HG03354 (cell line): Measurements from ENCODE around the gene CKMT2.
A peak's percentile ranks its signal among the peaks of the same experiment; 100 is the strongest.

Experiments
- ATAC-seq: cut with Tn5 transposase; IDR thresholded peaks from one replicate; pipeline ENCODE4 v1.9.1; 2021; ENCODE audit warnings: mild to moderate bottlenecking; ENCODE audit not compliant: unreplicated experiment, poor library complexity, severe bottlenecking

The CKMT2 gene

DNA sequence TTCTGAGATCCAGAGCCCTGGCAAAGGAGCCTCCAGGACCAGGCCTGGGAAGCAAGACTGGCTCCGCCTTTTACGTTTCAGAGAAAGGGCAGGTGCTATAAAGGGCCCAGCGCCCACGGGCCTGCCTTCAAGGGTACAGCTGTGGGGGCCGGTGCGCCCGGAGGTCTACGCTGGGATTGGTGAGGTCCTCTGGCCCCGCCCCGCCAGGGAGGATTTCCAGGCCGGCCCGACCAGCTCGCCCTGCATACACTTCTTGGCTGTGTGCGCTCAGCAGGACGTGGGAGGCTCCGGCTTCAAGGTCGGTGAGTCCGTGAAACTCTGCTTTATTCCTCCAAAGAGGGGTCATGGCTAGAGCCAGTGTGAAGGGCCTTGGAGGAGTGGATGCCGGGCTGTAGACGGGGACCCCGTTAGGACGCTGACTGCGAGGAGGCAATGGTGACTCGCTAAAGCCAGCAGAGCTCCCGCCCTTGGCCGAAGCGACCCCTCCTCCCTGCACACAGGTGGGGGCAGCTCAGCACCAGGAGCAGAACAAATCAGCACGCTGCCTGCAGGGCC lies at the start of gene CKMT2:
TSS of gene CKMT2 (plus strand) at position 243 of the 555 bp plus-strand sequence. CDS start 17,811 bp downstream, outside the sequence.
- peak; percentile 49 for ATAC-seq

DNA sequence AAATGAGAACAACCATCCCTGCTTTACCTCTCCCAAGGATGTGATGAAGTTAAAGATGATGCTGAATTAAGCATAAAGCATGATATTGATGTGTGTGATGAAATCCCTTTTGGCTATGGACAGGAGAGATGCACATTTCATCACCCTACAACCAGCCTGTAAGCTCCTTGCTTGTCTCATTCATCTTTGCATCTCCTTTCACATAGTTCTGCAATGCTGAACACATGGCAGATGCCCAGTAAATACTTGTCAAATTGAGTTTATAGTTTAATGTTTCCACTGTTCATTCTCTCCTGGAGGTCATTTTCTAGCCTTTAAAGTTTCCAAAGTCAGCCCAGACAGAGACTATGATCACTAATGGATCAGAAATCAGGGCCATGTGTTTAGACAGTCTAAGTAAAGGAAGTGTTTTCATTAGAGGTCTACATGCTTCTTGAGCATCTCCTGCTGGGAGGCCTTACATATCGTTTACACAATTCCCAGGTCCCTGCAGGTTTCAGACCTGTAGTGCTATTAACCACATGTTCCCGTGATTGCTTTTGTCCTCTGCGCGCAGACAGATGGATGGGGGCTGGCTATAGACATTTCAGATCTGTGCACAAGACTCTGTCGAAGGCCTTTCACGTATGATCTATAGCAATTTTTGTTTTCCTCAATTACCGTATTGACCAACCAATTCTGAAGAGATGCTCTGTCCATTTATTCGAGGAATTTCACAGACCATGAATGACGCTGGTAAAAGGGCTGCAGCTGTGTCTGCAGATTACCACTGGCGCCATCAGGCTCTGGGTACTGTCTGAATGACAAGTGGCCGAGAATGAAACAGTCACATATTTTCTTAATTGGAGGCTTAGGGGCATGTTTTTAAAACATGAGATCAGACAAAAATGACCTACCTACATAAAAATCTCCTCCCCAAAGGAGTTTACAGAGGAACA lies 49.0 kb upstream of the CKMT2 start:
- ATAC-seq, result no peak

DNA sequence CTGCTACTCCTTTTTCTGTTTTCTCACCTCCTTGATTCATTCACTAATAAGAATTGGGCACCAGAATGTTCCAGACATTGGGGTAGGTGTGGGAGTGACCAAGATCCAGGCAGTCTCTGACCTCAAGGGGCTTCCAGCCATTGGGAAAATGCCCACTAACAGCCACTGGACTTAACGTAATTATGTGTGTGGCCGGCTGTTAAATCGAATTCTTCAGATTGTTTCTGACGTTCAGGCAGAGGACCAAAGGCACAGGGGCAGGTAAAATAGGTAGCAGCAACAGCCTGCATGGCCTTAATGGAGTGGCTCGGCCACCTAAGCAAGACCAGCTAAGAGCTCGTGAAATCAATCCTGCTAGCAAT lies 48.4 kb upstream of the CKMT2 start:
- no peak for ATAC-seq

DNA sequence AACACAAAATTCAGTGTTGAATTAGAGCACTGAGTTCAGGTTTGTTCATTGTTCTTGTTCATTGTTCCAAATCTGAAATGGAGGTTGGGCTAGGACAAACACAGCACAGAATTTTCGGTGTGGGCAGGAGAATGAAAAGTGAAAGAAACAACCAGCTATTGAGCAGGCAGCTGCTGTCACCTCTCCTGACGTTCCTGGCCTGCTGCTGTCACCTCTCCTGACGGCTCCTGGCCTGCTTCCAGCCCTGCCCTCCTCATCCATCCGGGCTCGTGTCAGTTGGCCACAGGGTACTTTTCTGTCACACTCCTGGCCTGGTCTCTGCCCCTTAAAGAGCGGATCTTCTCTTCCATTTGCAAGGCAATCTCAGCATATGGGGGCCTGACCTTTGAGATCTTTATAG lies 45.2 kb upstream of the CKMT2 start:
- peak; percentile 57 for ATAC-seq

DNA sequence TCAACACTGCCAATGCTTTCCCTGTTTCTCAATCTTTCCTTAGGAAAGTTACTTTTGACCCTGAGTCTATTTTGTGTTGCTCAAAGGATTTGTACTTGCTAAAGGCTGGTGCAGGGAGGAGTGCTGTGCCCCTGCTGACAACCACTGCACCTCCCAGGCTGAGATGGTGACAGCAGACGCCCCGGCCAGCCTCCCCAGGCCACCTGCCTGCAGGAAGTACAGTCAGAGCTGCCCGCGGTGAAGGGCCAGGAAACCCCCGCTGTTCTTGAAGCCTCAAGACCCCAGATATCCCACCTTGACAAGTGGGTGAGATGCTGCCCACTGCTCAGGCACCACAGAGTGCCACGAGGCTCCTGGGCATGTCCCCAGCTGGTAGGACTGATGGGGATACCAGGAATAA lies 44.2 kb upstream of the CKMT2 start:
- no peak for ATAC-seq

DNA sequence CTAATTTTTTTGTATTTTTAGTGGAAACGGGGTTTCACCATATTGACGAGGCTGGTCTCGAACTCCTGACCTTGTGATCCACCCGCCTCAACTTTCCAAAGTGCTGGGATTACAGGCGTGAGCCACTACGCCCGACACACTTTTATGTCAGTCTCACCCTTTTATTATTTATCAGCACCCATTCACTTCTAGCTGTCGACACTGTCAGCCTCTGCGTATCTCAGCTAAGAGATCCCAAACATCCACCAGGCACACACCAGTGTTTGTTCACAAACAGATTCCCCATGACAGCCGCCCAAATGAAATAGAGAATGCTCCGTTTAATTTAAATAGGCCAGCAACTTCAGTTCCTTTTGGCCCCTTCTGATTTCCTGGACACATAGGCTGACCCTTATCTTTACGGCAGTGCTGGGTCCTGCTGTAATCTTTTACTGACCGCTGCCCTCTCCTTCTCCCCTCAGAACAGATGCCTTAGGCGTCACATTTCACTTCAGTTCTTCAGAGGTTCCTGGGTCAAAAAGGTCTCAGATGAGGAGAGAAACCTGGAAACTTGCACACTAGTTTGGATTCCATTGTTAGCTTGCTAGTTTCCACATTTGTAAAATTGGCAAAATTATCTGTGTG lies 43.1 kb upstream of the CKMT2 start:
- ATAC-seq, result no peak

DNA sequence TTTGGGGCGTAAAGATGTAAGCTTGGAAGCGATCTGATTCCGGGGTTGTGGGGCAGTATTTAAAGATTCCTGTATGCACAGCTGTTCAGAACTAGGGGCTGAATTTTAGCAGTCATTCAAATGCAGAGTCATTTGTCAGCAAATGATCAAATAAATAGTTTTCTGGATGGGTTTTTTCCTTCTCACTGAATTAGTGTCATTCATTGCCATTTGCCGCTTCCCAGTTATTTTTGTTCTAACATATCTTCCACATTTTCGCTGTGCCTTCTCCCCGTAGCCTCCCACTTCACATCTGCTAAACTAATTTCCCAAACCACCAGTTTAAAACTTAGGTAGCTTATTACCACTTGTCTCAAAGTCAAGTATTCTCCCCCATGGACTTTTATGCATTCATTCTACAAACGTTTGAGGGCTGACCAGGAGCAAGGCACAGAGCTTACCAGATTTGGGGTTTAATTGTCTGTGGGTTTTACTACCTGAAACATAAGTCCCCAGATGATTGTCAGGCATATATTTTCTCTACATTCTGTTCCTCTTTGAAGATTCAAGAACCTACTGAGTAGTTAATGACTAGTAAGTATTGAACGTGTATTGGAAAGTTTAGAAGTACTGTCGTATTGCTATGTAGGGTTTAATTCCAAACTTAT lies 41.3 kb upstream of the CKMT2 start:
- no peak for ATAC-seq

DNA sequence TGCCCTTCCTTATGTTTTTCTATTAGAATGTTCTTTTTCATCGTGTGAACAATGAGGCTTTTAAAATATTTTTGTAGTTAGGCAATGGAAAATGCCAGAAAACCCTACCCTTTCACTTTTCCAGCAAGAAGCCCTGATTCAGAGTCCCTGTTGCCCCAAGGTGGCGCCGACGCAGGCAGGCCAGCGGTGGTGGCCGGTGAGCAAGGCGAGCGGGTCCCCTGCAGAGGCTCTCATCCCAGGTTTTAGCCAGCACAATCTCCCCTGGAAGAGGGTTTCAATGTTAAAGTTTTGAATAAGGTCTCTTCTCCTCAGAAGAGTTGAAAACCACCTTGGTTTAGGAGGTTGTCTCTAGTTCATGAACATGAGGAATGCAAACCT lies 40.8 kb upstream of the CKMT2 start:
- ATAC-seq, result no peak

DNA sequence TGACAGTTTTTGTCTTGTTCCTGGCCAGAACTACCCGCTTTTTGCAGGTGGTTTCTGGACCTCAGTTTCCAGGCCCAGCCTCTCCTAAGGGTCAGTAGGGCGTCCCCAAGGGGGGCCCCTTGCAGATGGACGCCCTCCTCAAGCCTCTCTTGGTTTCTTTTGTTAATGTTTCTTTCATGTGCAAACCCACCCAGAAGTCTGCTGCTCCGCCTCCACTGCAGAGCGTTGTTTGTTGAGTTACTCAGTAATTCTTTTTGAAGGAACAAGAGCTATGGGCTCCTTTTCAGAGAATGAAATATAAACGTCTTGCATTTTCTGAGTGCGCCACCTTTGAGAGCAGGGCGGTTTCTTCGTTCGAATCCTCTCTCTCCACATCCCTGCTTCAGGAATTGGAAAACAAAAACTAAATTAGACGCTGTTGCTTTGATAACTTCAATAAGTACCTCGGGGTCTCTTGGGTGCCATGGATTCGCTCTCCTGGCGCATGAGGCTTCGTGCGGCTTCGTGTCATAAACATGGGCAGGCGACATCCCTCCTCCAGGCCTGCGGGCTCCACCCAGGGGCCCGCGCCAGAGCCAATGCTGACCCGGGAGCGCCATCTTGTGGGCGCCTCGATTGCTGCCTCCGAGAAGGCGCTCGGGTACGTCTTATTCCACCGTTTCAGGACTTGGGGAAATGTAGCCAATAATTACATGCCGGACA lies 38.3 kb upstream of the CKMT2 start:
- ATAC-seq, result peak; percentile 95

DNA sequence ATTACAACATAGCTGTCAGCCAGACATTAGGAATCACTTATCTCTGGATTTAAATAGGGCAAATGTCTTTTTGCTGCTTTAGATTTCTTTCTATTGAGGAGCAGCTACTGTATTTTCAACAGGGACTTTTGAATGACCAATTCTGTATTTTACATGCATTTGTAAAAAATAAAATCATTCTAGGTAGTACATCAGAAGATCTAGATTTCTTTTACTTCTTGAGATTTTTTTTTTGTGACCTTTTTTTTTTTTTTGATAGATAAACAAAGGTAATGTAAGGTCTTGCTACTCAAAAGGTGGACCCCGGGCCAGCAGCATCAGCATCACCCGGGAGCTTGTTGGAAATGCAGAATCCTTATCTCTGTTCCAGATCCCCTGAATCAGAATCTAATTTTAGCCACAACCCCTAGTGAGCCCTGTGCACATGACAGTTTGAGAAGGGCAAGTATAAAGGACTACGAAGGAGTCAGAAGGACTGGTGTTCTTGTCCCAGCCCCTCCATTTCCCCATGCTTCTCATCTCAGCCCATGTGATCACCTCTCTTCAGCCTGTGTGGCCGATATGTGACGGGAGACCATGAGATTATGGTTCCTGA lies 37.7 kb upstream of the CKMT2 start:
- no peak for ATAC-seq

DNA sequence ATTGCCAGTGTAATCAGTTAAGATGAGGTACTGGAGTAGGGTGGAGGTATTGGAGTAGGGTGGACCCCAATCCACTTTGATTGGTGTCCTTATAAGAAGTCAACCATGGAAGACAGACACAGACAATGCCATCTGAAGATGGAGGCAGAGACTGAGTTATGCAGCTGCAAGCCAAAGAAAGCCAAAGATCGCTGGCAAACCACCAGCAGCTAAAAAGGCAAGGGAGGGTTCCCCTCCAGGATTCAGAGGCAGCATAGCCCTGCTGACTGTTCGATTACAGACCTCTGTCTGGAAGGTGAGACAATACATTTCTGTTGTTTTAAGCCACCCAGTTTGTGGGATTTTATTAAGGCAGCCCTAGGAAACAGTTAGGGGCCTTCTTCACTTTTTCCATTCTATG lies 30.5 kb upstream of the CKMT2 start:
- no peak for ATAC-seq

DNA sequence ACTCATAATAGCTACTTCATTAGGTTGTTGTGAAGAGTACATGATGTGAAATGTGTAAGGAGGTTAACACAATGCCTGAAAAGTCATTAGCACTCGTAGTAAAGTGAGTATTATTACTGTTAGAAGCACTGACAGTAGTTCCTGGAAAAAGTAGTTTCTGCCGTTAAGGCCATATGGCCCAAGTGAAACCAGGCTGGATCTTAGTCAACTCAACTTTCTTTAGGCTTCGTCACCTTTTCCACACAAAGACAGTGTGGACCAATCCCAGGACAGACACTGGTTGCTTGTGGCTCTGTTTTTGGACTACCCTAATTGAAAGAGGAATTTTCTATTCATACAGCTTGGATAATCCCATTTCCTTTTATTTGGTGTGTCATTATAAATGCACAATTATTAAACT lies 29.4 kb upstream of the CKMT2 start:
- no peak for ATAC-seq

DNA sequence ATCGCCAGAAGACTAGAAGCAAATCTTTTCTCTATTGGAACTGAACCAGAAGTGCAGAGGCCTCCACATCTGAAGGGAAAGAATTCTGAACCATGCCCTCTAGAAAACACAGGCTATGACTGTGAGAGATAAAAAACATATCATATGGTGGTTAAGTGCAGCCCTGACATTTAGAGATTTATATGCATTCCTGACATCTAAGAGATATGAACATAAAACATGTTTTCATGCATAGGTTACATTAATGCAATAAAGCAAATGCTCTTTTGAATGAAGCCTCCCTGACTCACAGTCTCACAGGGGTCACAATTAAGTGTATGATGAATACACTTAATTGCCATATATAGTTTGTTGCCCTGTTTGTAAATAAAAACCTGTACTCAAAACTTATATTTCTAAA lies 28.9 kb upstream of the CKMT2 start:
- ATAC-seq, result no peak

DNA sequence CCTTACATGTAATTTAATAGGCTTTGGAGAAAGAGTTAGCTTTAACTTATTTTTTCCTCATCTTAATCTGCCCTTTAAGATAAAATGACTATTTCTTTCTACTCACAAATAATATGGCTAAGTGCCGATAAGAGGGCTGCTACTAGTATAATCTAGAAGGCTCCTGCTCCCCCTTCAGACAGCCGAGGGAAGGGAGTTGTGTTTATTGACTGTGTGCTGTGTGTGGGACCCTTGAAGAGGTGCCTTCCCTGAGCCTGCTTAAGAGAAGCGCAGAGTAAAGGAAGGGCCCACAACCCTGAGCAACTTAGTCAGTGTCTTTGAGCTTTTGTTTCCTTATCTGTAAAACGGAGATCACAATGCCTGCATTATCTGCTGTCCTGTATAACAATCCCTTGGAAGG lies 28.1 kb upstream of the CKMT2 start:
- no peak for ATAC-seq

DNA sequence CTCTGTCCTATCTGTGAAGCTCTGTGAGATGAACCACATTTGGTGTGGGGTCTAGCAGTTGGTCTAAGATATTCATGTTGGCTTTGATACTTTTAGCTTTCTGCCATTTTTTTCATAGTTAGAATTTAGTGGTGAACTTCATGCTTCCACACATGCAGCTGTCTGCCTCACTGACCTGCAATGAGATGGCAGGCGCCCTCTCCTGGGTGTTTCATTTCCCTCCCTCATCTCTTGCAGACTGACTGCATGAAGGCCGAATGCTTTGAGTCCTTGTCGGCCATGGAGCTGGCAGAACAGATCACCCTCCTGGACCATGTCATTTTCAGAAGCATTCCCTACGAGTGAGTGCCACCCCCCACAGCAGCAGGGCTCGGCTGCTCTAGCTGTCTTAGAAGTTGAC lies 26.1 kb upstream of the CKMT2 start:
- ATAC-seq, result no peak

DNA sequence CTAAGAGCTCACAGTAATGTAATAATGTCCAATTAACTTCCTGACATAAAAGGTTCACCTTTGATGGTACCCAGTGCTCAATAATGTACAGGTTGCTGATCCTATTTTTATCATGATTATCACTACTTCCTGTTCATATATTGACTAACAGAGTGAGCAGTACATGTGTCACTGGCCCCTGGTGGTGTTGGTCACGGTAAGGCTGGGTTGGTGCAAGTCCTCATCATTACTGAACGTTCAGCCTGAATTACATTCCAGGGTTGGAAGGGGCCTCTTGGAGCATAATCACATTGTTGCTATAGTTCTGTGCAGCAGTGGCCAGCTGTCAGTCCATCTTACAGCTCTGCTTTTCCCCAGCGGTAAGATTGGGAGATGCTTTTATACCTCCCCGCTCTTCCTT lies 24.2 kb upstream of the CKMT2 start:
- ATAC-seq, result no peak

DNA sequence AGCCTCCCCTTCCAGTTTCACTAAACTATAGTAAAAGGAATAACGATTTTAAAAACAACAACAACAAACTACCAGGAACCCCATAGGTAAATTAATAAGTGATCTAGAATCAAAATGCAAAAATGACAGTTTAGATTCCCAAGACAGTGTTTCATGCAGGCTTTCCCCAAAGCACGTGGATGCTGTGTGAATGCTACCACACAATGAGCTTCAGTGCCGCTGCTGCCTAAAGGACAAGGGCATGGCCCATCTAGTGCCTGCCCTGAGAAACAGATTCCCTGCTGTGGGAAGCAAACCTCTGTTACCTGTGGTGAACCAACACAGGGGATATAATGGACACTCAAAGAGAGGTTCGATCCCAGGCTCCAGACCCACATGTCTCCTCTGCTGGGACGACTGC lies 23.7 kb upstream of the CKMT2 start:
- ATAC-seq, result no peak

DNA sequence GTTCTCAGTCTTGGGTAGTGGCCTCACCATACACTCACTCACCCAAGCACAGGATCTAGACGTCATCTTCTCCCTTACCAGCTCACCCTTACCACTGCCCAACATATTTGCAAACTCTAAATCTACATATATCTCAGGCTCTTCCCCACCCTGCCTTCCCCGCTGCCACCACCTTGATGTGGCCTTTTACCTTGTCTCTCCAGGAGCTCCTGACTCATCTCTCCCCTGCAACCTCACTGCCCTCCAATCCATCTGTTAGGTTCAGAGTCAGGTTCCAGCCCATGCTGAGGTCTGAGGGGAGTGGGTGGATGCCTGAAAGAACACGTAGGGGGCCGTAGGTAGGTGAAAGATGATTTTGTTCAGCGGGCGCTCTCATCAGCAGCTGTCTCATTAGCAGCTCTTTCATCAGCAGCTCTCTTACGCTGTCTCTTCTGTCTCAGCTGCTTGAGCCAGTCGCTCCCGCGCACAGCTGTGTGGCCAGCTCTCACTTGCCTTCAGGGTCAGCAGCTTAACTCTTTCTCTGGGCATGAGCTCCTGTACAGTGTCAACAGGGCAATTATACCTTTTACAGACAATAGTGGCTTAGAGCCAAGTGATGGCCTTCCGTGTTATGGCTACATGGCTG lies 23.1 kb upstream of the CKMT2 start:
- no peak for ATAC-seq

DNA sequence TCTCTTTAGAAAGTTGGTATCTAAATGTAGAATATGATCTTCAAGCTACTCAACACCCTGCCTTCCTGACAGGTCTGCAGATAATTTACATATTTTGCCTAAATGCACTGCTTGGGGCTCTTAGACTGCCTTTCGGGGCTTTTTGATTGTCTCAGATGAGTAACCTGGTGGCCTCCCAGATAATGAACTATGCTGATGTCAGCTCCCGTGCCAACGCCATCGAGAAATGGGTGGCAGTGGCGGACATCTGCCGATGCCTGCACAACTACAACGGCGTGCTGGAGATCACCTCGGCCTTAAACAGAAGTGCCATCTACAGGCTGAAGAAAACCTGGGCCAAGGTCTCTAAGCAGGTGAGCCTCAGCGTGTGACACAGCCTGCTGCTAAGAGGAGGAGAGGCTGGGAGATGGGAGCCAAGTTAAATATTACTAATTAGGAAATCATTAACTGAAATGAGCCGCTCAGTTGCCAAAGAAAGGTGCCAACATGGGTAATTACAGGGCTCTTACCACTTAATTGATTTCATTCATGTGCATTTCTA lies 20.8 kb upstream of the CKMT2 start:
- ATAC-seq, result peak; percentile 59
